ENCODE results near the gene ADSL. TPM values are rescaled to one million over a fixed set of nuclear protein-coding genes. Genes with fewer than 3 reads are reported as not detected.

ADSL gene
- total and polyA plus RNA-seq, 9 of the 15 experiments (the other 6 are each of a cell fraction or from before 2014, with no cell fraction given): 112 to 322 (median 146) TPM

DNA sequence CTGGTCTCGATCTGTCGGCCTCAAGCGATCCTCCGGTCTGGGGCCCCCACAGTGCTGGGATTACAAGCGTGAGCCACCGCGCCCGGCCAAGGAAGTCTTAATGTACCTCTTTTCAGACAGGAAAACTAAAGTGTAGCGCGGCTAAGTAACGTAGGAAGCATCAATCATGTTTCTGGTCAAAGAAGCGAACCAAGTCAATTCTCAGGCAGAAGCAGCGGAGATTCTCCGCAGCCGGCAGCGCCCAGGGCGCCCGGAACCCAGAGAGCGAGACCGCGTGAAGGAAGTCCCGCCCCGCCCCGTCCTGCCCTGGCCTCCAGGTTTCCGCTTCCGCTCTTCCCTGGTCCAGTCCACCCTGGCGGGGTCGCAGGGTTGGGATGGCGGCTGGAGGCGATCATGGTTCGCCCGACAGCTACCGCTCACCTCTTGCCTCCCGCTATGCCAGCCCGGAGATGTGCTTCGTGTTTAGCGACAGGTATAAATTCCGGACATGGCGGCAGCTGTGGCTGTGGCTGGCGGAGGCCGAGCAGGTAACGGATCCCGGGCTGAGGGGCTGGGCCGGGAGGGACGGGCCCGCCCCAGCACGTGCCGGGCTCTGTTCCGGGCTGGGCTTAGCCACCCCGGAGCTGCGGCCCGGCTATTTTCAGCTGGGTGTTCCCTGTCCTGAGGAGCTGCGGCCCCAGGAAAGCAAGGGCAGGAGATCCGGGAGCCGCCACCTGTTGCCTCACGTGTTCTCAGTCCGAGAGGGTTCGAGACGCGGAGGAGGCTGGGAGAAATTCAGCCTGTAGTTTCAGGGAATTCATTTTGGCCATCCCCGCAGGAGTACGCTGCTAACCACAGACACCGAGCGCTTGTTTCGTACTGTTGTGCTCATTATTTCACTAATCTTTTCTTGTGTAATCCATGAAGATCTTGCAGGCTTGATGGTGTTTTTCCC, at the start of gene ADSL (continued):
- TF ChIP-seq, protein P1, sequence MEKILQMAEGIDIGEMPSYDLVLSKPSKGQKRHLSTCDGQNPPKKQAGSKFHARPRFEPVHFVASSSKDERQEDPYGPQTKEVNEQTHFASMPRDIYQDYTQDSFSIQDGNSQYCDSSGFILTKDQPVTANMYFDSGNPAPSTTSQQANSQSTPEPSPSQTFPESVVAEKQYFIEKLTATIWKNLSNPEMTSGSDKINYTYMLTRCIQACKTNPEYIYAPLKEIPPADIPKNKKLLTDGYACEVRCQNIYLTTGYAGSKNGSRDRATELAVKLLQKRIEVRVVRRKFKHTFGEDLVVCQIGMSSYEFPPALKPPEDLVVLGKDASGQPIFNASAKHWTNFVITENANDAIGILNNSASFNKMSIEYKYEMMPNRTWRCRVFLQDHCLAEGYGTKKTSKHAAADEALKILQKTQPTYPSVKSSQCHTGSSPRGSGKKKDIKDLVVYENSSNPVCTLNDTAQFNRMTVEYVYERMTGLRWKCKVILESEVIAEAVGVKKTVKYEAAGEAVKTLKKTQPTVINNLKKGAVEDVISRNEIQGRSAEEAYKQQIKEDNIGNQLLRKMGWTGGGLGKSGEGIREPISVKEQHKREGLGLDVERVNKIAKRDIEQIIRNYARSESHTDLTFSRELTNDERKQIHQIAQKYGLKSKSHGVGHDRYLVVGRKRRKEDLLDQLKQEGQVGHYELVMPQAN (IDR thresholded peaks at IDR 0.05; ENCODE audit: borderline replicate concordance): peak; percentile 96
- TF ChIP-seq, protein P2, sequence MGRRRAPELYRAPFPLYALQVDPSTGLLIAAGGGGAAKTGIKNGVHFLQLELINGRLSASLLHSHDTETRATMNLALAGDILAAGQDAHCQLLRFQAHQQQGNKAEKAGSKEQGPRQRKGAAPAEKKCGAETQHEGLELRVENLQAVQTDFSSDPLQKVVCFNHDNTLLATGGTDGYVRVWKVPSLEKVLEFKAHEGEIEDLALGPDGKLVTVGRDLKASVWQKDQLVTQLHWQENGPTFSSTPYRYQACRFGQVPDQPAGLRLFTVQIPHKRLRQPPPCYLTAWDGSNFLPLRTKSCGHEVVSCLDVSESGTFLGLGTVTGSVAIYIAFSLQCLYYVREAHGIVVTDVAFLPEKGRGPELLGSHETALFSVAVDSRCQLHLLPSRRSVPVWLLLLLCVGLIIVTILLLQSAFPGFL (CRISPR knock-in tag; IDR thresholded peaks at IDR 0.05): no peak
- TF ChIP-seq CC2D1A (IDR thresholded peaks at IDR 0.05): no peak
- no peak for TF ChIP-seq POLR3G (IDR thresholded peaks at IDR 0.05; ENCODE audit: extremely low read depth, insufficient read length, insufficient replicate concordance)
- TF ChIP-seq ZNF174 (CRISPR knock-in tag; IDR thresholded peaks at IDR 0.05): no peak
- TF ChIP-seq PTBP1 (IDR thresholded peaks at IDR 0.05; ENCODE audit: low read depth, low read length): no peak
- TF ChIP-seq DIDO1 (tag; IDR thresholded peaks at IDR 0.05; ENCODE audit: low read depth): peak; percentile 53; the same call in 1 of the 2 replicates
- peak; percentile 56; the same call in 1 of the 2 replicates for TF ChIP-seq NFIC (IDR thresholded peaks at IDR 0.05)
- no peak for TF ChIP-seq ZNF354B (CRISPR knock-in tag; IDR thresholded peaks at IDR 0.05)
- TF ChIP-seq, protein P3, sequence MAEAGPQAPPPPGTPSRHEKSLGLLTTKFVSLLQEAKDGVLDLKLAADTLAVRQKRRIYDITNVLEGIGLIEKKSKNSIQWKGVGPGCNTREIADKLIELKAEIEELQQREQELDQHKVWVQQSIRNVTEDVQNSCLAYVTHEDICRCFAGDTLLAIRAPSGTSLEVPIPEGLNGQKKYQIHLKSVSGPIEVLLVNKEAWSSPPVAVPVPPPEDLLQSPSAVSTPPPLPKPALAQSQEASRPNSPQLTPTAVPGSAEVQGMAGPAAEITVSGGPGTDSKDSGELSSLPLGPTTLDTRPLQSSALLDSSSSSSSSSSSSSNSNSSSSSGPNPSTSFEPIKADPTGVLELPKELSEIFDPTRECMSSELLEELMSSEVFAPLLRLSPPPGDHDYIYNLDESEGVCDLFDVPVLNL (CRISPR knock-in tag; IDR thresholded peaks at IDR 0.05; ENCODE audit: low read depth): no peak
- no peak for TF ChIP-seq ZNF217 (CRISPR knock-in tag; IDR thresholded peaks at IDR 0.05)
- TF ChIP-seq ZNF143 (CRISPR knock-in tag; IDR thresholded peaks at IDR 0.05): peak; percentile 26; the same call in 1 of the 2 replicates
- no peak for TF ChIP-seq SIX5 (IDR thresholded peaks at IDR 0.05; ENCODE audit: borderline replicate concordance in 1 of 2, insufficient read depth in 1 of 2, low read depth in 1 of 2, low read length in 2 of 2)
- TF ChIP-seq PHF21A (IDR thresholded peaks at IDR 0.05; ENCODE audit: borderline replicate concordance, low read depth): no peak
- TF ChIP-seq SMARCB1 (IDR thresholded peaks at IDR 0.05; ENCODE audit: insufficient read length, low read depth): no peak
- no peak for TF ChIP-seq EHMT2 (IDR thresholded peaks at IDR 0.05)
- TF ChIP-seq, protein P4, sequence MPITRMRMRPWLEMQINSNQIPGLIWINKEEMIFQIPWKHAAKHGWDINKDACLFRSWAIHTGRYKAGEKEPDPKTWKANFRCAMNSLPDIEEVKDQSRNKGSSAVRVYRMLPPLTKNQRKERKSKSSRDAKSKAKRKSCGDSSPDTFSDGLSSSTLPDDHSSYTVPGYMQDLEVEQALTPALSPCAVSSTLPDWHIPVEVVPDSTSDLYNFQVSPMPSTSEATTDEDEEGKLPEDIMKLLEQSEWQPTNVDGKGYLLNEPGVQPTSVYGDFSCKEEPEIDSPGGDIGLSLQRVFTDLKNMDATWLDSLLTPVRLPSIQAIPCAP (CRISPR knock-in tag; IDR thresholded peaks at IDR 0.05; ENCODE audit: borderline replicate concordance): no peak
- TF ChIP-seq FOXP1 (CRISPR knock-in tag; IDR thresholded peaks at IDR 0.05): peak; percentile 75; the same call in 1 of the 2 replicates

Data from K562 (cell line).